Lower leg skin (tissue), 3 donors: Measurements from ENCODE around the gene TLE2.
"Not testable (repeated sequence)": the region's sequence is repeated elsewhere in the genome, so short reads cannot be mapped to it uniquely, and the experiment has no call there.

ENCODE experiments used
- CTCF ChIP-seq, 3 donors: fragments of 450-650 bp; IDR thresholded peaks; one replicate each; pipeline ENCODE4 v1.5.1; 2016; ENCODE audit warnings: antibody characterized with exemption in 3 of 3, mild to moderate bottlenecking in 3 of 3, moderate library complexity in 2 of 3
- POLR2A ChIP-seq, 2 donors: fragments of 450-650 bp; IDR thresholded peaks; one replicate each; pipeline ENCODE4 v1.6.1; 2016 to 2017; ENCODE audit warnings: antibody characterized with exemption in 2 of 2, mild to moderate bottlenecking in 1 of 2, moderate library complexity in 1 of 2

DNA sequence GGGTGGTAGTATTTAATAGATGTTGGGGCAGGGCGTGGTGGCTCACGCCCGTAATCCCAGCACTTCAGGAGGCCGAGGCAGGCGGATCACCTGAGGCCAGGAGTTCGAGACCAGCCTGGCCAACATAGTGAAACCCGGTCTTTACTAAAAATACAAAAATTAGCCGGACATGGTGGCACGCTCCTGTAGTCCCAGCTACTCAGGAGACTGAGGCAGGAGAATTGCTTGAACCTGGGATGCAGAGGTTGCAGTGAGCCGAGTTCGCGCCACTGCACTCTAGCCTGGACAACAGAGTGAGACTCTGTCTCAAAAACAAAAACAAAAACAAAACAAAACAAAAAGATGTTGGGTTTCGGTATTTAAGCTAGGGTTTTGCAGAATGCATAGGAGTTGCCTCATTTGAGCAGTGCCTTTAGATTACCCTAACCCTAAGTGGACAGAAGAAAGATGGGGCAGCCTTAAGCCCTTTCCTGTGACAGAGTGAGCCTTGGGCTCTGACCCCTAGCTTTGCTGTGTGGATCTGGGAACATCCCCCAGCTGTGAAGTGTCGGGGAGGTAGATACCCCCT lies 8.0 kb upstream of the TLE2 start:
- TF ChIP-seq POLR2A, CTCF (IDR thresholded peaks at IDR 0.05): not testable (repeated sequence)
